Stimulated activated CD8-positive, alpha-beta memory T cell treated with anti-CD3 and anti-CD28 coated beads, Interleukin-15, amount 100 ng/mL, for 1 hour (primary cell): Measurements from ENCODE around the gene EPHA4.

Source experiments
- DNase-seq: peaks from one replicate; pipeline ENCODE4 v3.0.0-alpha.2; 2020; ENCODE audit warnings: low read depth

Gene EPHA4

DNA sequence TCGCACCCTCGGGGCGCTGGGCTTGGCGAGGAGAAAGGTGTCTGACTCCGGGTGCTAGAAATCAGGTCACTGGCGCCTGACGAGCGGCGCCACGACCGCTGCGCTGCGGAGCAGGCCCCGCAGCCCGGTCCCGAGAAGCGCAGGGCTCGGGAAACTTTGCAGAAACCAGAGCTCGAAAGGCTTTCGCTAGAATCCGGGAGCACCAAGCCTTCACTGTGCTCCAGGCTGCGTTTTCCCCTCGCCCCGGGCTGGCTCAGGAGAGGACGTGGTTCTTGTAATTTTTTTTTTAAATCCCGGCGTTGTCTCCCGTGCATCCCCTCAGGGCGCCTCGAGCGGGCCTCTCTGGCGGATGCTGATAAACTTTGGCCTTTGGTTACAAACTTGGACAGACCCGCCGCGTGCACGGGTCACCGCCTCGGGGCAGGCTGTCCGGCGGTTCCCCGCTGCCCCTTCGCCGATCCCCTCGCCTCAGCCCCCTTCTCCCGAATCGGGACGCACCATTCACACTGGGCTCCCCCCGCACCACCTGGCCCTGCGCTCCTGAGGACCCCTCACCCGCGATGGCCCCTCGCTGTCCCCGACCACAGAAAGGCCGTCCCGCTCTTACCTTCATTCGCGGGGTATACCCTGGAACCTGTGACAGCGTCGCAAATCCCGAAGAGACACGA lies 419 bp downstream of the EPHA4 start:
- no peak for DNase-seq

DNA sequence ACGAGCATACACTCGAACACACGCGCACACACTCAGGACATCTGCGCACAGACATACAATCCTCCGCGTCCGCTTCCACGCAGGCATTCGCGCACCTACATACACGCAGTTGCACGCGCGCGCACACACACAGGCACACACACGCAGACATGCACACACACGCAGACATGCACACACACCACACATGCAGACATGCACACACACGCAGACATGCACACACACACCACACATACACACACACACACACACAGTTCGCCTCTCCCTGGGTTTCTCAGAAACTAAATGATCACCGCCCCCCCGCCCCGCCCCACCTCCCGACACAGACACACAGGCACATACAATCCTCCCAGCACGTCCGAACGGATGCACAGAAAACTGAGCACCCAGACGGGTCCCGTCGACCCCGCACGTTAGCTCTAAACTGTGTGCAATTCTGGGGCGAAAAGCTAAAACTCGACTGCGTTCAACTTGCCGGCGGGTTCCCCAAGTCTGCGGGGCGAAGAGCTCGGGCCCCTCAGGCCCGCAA lies 1.0 kb downstream of the EPHA4 start:
- DNase-seq, result no peak

DNA sequence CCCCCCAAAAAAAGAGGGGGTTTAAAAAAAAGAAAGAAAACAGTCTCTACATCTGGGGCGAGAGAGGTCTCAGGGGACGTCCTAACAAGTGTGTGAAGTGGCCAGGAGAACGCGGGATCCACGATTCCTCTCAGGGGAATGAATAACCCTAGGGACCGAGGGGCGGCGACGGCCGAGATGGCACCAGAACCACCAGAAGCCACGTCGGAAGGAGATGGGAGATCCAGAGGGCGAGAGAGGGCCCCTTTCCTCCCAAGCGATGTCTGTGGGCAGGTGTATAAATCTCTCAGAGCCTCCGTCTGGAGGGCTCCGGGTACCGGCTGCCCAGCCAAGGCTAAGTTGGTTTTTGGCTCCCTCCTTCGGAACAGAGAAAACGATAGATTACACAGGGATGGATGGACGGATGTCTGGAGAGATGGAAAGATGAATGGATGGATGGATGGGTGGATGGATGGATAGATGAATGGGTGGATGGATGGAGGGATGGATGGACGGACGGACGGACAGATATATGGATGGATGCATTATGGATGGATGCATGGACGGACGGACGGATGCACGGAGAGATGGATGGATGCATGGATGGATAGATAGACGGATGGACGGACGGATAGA lies 1.7 kb downstream of the EPHA4 start:
- no peak for DNase-seq

DNA sequence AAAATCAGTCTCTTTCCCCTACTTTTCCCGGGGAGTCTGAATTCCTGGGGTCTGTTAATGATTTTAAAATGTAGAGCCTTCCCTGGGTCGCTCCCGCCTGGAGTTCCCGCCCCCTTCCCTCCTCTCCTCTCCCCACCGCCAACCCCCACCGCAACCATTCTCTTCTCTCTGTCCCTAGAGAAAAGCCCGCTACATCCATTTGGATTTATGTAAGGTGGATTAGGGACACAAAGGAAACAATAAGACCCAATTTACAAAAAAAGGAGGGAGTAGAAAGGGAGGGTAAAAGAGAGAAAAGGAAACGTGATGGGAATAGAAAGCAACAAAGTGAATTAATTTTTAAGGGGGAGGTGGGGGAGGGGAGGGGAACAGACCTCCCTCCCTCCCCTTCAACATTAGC lies 2.2 kb downstream of the EPHA4 start:
- DNase-seq, result no peak

DNA sequence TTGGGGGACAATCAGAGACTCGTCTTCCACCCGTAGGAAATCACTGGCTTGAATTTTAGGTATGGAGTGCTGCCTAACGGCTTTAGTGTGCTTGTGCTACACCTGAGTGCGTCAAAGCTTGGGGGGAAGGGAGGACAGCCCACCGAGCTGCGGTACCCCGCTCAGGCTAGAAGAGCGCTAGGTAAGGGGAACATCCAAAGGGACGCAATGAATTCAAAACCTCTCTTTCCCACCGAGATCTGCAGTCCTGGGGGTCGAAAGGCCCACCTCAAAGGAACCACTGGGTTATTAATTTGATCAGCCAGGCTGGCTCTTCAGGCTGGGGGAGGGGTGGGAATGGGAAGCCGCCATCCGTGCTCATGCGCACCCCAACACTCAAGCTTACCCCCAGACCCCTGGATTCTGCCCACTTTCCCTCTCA lies 2.7 kb downstream of the EPHA4 start:
- DNase-seq, result no peak

DNA sequence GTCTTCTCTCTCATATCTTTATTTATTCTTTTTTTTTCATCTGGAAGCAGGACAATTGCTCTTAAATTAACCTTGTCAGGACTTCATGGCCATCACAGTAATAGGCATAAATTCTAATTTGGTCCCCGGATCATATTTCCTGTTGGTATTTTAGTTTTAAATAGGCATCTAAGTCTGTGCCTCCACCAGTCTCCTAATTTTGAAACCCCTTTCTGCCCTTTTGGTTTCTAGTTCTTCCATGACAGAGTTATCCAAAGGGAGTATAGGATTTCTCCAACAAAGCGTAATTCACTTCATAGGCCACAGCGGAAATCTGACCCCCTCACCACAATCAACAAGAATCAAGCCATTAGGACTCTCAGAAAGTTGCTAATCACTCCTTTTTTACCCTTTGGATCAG lies 3.8 kb downstream of the EPHA4 start:
- DNase-seq, result no peak

DNA sequence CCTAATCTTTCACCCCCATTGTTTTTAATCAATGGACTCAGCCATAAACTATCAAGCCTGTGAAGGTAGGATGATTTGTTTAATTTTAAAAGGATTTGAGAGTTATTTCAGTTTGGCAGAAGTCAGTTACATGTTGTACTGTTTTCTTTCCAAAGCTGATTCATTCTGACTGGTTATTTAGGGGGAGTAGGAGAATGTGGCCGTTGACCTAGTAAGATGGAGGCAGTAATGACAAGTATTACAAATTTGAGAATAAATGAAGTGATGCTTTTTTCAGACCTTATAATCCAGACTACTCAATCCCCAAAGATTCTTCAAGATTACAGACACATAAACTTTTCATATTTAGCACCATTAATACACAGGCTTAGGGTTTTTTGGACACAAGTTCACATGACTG lies 4.3 kb downstream of the EPHA4 start:
- DNase-seq, result no peak

DNA sequence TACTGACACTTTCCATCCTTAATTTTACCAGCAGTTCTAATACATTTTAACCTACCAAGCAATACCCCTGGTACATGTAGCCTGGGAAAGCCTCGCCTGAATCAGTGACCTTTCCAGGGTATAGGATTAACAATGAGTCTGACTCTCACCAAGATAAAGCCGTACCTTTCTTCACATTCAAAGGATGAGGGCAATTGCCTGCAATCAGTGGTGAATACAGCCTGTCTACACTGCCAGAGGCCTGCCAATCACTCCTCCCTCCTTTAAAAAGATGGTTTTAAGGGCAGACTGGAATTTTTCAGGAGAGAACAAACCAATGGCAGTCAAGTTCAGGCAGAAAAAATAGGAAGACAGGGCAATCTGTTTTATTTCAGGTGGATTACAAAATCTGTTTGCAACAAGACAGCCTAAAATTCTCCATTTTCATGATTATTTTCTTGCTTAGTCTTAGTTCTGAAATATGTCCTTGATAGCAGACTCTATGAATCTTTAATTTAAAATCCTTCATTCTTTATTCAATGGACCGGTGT lies 4.8 kb downstream of the EPHA4 start:
- DNase-seq, result no peak

DNA sequence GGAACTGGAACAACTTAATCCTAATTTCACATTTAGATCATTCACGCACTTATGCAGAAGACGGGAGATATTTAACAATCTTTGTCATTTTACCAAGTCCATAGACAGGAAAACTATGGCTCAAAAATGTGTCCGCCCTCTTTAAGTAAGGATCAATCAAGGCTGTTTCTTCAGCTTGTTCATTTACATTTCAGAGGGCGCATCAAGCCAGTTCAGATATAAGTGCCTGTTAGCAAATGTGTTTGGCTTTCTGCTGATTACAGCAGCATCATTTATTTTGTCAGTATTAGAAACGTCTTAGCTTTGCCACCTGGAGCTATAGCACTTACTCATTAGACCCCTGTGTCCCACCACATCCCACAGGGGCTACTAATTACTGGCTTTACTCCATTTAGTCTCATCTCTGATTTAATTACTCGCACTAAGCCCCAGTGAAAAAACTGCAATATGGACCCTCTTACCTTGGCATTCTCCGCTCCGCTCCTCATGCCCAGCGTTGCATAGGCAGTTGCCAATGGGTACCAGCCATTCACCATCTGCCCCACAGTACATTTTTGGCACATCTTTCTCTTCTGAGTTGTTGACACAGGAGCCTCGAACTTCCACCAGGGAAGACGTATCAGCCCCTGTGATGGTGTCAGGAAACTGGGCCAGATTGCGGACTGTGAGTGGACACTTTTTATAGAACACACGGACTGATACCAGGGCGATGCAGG lies 8.7 kb downstream of the EPHA4 start:
- DNase-seq, result no peak

DNA sequence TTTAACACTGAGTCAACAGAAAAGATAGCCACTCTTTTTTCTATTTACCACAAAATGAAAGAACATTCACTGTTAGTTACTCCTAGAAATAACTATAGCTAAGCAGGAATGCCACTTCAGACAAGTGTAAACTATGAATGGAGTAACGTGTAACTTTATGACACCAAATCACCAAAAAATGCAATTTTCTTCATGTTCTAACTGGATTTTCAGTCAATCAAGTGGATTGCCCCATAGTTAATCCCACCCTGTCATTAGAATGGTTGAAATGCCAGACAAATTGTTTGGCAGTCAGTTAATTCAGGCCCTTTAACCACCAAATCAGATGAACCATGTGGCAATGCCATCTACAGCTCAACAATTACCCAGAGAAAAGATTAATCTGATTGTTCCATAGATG lies 9.9 kb downstream of the EPHA4 start:
- no peak for DNase-seq

DNA sequence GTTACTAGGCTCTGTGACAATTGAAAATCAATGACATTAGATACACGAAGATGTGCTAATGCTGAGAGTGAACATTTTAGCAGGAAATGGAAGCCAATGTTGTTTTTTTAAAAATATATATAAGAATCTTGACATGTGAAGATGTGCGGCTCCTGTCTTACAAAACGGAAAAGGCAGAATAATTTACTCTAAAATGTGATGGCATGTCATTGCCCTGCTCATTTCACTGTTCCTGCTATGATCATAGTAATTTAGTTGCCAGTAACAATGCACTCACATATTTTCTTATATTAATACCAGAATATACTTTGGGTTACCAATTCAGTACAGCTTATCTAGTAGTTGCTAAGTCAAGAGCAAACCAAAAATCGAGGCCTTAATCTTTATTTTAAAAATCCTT lies 10.3 kb downstream of the EPHA4 start:
- DNase-seq, result no peak

DNA sequence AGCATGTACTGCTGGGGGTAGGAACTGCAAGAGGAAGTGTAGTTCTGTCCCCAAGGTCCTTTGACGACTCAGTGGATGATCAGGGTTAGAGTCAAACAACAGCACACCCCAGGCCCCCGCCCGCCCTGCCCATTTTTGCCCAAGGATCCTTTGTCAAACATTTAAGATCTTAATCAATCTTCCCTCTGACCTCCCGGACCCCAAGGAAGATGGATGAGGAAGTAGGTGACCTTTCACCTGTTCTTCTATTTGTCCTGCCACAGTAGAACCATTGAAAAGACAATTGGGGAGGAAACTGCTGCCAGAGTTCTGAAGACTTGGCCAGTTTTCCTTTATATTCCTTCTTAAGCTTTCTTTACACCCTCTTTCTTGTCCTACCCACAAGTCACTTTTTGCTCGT lies 12.1 kb downstream of the EPHA4 start:
- DNase-seq, result no peak

DNA sequence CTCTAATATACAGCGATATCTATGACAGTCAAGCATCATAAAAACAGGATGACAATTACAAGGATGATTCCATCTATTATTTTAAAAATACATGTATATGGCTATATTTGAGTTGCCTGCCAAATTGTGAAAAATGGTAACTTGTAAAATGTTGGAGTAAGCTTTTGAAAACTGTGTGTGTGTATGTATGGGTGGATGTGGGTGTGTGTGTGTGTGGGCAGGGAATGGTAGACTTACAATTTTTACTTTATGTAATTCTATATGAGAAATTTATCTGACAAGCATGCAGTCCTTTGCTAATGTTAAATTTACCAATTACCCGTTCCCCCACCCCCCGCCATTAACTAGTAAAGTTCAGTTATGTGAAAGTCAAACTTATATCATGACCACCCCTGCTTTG lies 14.0 kb downstream of the EPHA4 start:
- DNase-seq, result no peak

DNA sequence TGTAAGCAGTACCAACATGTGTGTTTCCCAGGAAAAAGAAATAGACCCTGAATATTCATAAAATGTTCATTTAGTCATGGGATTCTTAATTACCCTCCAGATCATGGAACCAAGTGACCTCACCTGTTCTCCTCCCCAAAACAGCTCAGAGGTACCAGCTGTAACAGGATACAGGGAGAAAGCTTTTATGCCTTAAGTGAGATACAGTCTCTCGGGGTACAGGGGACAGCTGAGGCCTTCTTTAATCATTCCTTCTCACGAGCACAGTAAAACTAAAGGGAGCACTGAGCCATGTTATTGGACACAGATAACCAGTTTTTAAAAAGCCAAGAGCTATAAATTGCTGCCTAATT lies 16.6 kb downstream of the EPHA4 start:
- no peak for DNase-seq

DNA sequence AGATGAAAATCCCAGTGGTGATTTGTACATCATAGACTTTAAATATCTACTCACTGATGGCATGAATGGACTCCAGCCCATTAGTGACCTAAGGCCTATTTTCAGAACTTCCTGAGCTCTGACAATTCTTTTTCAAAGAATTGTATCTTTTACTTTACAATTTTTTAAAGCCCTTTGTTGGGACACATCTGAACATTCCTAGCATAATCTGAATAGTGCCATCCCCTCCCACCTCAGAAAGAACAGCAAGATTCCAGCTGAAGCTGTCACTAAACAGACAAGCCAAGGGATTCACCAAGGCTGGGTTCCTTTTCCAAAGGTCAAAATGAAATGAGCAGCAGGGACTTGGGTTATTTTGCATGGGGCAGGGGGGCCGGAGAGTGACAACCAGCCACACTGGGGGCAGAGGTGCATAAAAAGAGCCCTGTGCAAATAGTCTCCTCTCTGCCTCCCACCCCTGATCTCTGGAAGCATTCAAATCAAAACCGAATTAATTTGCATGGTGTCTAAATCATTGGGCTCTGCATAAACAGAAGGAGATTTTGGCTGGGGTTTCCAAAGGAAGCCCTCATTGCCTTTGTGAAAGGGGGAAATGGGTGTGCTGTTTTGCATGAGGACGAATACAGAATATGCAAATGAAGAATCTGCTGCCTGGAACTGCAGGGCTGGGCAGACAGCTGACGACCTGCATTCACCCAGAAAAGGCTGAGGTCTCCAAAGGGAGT lies 17.2 kb downstream of the EPHA4 start:
- DNase-seq, result no peak

DNA sequence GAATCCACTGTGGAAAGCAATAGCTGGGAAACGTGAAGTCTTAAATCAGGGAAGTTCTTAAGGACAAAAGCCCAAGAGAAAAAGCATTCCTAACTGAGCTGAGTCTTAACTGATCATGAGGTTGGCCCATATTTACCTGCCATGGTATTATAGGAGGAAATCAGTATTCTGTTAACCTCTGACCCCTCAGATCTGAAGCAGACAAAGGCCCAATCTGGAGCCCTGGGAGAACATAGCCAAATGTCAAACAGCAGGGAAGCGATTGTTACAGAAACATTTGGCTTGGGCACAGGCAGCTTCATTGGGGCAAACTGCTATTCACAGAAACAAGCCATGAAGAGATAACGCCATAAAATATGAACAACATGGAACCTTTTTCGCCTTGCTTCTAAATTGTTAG lies 18.8 kb downstream of the EPHA4 start:
- DNase-seq, result no peak

DNA sequence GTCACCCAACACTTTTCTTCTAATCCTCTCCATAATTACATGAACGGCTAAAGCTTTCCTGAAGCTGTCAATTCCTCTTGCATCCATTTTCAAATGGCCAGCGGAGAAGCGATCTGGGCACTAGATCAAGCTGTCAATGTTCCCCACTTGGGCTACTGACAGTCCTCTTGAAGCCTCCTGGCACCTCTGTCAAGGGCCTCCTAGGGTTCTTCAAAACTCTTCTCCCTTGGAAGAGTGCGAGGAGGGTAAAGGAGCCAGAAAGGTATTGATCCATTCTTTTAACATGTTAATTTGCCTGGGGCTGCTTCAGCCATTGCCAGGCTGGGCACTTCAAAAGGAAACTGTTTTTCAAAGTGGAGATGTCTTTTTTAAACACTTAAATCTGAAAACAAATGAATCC lies 19.8 kb downstream of the EPHA4 start:
- no peak for DNase-seq

DNA sequence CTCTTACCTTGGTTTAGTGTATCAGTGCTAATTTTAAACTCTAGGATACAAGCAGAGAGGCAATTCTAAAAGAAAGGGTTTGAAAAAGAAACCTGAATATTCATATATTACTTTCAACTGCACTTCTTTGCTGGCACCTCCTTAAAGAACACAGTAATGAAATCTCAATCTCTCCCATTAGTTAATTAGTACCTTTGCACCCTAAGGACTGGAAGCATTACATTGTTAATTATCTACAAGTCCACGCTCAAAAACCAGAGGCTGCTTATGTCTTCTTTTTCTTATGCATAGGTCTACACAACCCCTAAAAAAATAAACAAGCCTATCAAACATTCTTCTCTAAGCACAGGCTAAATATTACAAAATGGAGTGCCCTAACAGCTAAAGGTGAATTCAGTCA lies 20.2 kb downstream of the EPHA4 start:
- DNase-seq, result no peak

DNA sequence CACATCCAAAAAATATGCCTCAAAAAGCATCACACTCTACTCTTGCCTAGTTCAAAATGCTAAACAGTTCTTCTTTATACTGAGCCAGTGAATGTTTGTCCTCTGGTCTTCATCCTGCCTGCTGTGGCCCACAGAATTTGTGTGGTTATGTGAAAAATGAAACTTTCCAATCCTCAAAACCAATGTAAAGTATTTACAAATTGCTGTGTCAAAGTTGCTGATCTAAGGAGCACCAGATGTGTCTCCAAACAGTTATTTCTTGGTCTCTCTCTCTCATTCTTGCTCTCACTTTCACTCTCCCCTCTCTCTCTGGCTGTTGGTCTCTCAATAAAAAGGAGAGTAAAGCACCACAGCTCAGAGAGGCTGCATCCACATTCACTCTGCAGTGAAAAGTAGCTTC lies 23.0 kb downstream of the EPHA4 start:
- DNase-seq, result no peak

DNA sequence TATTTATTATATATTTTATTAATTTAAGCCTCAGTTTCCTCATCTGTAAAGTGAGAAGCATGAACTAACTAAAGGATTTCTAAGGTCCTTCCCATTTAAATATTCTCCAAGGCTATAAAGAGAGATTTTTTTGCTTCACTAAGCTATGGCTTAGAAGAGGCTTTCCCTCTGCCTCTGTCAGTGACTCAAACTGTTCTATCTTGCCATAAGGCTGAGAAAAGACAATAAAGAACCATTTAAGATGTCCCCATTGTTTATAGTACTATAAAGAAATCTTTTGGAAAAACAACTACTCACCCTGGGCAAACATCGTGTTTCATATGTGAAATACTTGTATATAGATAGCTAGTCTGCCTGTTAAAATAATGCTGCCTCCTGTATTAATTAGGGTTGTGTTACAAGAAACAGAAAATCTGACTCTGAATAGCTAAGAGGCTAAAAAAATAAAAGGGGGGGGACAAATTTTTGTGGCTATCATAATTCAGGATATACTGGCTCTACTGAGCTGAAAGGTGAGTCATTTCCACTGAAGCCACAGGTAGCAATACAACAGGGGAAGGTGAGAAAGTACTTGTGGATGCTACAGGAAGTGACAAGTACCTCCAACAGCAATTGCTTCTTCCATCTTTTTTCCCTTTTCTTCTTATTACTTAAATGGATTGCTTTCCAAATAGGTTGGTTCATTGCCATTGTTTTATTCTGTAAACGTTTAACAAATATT lies 25.4 kb downstream of the EPHA4 start:
- no peak for DNase-seq

DNA sequence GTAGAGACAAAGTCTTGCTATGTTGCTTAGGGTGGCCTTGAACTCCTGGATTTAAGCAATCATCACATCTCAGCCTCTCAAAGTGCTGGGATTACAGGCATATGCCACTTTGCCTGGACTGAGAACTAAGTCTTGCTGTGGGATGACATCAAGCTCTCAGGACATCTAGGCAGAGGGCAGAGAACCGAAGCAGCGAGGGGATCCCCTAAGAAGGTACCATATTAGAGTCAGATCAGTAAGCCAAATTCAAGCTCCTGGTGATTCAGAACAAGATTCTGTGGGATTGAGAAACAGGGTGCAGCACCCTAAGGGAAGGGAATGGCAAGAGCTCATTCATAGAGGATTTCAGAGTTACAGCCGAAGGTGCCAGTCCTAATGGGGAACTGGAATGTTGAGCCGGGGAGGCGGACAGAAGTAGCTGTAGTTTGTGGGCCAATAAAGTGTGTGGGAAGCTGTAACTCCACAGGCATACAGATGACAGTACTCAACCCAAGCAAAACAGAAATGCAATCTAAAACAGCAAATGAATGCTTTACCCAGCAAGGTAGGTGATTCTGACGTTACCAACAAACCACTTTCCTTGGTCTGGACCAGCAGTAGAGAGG lies 30.9 kb downstream of the EPHA4 start:
- no peak for DNase-seq

DNA sequence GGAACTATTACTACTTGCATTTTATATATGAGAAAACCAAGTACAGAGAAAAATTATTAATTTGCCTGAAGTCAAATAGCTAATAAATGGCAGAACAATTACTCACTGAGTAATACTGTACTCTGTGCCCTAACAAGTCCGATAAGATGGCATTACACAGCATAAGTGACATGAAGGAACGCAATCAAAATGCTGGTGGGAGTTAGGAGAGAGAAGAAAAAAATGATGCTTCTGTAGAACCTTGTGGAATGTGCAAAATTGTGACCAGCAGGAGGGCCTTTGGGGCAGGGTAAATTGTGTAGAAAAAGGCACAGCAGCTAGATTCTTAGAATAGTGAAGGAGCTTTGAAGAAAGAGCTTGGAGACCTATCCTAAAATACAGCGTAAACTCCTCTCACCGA lies 32.9 kb downstream of the EPHA4 start:
- DNase-seq, result no peak
